Keratinocyte (primary cell): Measurements from ENCODE around the gene GPX4.

Experiments used
- EZH2 ChIP-seq: IDR thresholded peaks from one replicate; pipeline ENCODE4 v1.6.1; 2012; ENCODE audit warnings: inconsistent platforms, mild to moderate bottlenecking, low read length, moderate library complexity
- TF ChIP-seq, protein P1 (sequence below), 3 experiments: IDR thresholded peaks in 1 of 3; conservative IDR thresholded peaks in 1 of 3; optimal IDR thresholded peaks in 1 of 3; 2 replicates in 2 of 3; 3 replicates in 1 of 3; pipeline versions ENCODE3 to v1.5.1; 2011; ENCODE audit warnings: low read length in 3 of 3, mild to moderate bottlenecking in 3 of 3, moderate library complexity in 2 of 3, control low read depth in 1 of 3, inconsistent platforms in 1 of 3; ENCODE audit not compliant: insufficient read depth in 2 of 3; ENCODE audit errors: extremely low read depth in 1 of 3

DNA sequence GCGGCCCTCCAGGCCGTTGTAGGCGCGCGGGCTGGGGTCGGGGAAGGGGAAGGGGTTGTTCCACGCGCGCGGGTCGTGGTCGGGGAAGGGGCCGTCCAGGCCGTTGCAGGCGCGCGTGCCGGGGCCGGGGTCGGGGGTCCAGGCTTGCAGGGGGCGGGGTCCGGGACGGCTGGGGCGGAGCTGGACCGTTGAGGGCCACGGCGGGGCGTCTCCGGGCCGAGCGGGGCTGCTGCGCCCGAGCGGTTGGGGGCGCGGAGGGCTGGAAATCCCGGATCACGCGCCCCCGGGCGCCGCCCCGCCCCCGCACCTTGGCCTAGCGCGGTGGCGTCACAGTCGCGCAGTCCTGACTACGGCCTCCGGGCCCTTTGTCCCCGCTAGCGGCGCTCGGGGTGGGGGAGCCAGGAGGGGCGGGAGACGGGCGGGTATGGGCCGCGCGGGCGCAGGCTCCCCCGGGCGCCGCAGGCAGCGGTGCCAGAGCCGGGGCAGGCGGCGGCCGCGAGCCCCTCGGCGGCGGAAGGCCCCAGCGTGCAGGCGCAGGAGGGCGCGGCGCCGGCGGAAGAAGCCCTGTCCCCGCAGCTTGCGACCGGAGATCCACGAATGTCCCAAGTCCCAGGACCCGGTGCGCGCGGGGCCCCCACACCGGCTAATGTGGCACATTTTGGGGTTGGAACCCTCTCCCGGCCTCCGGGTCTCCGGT, 665 bp downstream of the GPX4 start:
- TF ChIP-seq, protein P1, sequence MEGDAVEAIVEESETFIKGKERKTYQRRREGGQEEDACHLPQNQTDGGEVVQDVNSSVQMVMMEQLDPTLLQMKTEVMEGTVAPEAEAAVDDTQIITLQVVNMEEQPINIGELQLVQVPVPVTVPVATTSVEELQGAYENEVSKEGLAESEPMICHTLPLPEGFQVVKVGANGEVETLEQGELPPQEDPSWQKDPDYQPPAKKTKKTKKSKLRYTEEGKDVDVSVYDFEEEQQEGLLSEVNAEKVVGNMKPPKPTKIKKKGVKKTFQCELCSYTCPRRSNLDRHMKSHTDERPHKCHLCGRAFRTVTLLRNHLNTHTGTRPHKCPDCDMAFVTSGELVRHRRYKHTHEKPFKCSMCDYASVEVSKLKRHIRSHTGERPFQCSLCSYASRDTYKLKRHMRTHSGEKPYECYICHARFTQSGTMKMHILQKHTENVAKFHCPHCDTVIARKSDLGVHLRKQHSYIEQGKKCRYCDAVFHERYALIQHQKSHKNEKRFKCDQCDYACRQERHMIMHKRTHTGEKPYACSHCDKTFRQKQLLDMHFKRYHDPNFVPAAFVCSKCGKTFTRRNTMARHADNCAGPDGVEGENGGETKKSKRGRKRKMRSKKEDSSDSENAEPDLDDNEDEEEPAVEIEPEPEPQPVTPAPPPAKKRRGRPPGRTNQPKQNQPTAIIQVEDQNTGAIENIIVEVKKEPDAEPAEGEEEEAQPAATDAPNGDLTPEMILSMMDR (optimal IDR thresholded peaks at IDR 0.05 in 1 of 3, IDR thresholded peaks at IDR 0.05 in 1 of 3, conservative IDR thresholded peaks at IDR 0.05 in 1 of 3; ENCODE audit: extremely low read depth in 1 of 3, insufficient read depth in 2 of 3, low read length in 3 of 3): peak in 1 of 3 experiments; percentile 38
- no peak for TF ChIP-seq EZH2
